Measurements from ENCODE around the gene TAS1R2.

The TAS1R2 gene

DNA sequence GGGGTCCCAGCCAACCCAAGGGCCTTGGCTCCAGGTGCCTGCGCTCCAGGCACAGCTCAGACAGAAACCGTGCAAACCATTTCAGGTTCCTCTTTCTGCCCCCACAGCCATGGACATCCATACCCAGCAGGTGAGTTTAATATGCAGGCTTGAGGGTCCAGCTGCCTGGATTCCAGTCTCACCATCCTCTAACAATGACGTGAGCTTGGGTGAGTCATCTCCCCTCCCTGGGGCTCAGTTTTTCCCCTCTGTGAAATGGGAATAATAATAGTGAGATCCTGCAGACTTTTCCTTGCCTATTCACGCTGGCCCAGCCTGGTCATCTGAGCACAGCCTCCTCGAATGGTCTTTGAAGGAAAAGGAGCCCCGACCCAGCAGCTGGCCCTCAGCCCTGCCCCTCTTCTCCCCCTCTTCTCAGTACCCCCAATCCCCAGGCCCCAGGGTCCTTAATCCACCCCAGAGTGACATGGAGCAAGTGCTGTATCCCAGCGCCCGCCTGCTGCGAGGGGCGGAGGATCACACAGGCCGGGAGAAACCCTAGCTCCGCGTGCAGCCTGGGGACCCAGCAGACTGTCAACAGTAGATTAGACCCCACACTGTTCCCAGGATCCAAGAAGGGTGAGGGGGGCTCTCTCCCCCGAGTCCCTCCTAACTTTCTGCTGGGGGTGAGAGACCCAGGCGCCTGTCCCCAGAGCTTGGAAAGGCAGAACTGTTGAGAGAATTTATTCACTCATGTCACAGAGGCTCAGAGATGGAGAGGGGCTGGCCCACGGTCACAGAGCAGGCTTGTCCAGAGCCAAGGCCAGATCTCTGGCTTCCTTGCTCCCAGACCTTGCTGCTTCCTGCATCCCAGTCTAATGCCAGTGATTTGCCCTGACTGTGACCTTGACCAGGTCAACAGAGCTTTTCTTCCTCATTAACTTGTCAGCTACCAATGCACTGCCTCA lies 49.2 kb downstream of the TAS1R2 start:
- H3K27me3 ChIP-seq, result peaks cover 0 to 63% of the 10 kb centered on the region in 2 donors
- TF ChIP-seq, protein P1, sequence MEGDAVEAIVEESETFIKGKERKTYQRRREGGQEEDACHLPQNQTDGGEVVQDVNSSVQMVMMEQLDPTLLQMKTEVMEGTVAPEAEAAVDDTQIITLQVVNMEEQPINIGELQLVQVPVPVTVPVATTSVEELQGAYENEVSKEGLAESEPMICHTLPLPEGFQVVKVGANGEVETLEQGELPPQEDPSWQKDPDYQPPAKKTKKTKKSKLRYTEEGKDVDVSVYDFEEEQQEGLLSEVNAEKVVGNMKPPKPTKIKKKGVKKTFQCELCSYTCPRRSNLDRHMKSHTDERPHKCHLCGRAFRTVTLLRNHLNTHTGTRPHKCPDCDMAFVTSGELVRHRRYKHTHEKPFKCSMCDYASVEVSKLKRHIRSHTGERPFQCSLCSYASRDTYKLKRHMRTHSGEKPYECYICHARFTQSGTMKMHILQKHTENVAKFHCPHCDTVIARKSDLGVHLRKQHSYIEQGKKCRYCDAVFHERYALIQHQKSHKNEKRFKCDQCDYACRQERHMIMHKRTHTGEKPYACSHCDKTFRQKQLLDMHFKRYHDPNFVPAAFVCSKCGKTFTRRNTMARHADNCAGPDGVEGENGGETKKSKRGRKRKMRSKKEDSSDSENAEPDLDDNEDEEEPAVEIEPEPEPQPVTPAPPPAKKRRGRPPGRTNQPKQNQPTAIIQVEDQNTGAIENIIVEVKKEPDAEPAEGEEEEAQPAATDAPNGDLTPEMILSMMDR (IDR thresholded peaks at IDR 0.05), result no peak
- no peak overlapping the region for H3K4me3 ChIP-seq
- no peaks in the 10 kb centered on the region for H3K36me3 ChIP-seq
- intact Hi-C loops (cut with DNase I; ENCODE audit: low total_unique reads), result no loop called here
- no peaks in the 10 kb centered on the region for H3K9me3 ChIP-seq
- H3K27ac ChIP-seq, result no peak overlapping the region
- no peak for DNase-seq
- H3K4me1 ChIP-seq, result no peaks in the 10 kb centered on the region

DNA sequence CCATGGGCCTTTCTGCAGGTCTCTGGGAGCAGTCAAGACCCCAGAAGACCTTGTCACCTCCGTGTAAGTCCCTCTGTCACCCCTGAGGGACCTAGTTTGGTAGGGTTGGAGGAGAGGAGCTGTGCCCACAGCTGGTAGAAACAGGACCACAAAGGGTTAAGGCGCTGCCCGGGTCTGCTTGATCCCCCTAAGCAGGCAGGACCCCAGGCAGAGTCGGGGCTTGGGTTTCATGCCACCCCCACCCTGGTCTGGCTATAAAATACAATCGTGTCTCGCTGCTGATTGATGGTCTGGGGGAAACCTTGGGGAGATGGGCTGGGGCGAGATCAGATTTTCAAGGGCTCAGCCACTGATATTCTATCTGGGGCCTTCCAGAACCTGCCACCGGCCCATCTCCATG lies 50.9 kb downstream of the TAS1R2 start:
- TF ChIP-seq, protein P1 (IDR thresholded peaks at IDR 0.05), result no peak
- intact Hi-C loops (cut with DNase I; ENCODE audit: low total_unique reads), result no loop called here
- H3K27ac ChIP-seq, result no peak overlapping the region
- no peaks in the 10 kb centered on the region for H3K4me1 ChIP-seq
- no peaks in the 10 kb centered on the region for H3K9me3 ChIP-seq
- no peaks in the 10 kb centered on the region for H3K36me3 ChIP-seq
- peaks cover 0 to 63% of the 10 kb centered on the region in 2 donors for H3K27me3 ChIP-seq
- no peak for DNase-seq
- H3K4me3 ChIP-seq, result no peak overlapping the region

DNA sequence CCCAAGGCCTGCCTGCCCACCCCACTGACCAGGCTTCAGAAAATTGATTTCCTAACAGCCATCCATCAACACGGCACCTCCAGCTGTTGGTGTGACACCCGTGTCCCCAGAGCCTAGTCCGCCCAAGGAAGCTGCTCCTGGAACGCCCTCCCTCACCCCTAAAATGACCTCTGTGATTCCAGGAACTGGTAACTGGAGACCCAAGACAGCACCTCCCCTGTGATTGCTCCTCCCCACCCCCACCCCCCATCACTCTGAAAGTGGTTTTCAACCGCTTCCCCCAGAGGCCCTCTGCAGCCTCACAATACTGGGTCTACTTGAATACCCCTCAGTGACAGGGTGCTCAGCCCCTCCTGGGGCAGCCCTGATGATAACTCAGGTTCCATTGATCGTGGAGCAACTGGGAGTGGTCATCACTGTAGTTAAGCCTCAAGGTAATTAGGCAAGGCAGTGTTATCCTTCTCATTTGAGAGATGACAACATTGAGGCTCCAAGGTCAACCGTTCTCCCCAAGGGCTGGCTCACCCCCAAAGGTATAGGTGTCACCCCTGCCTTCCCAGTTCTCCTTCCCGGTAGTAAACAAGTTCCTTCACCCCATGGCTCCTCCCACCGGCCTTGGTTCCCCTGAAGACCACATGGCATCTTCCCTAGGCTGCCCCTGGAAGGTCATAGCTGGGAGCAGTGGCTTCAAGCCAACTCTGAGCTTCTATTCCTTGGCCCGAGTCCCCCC lies 52.0 kb downstream of the TAS1R2 start:
- peaks cover 0 to 61% of the 10 kb centered on the region in 2 donors for H3K27me3 ChIP-seq
- no peaks in the 10 kb centered on the region for H3K36me3 ChIP-seq
- H3K4me3 ChIP-seq, result no peak overlapping the region
- DNase-seq, result no peak
- TF ChIP-seq, protein P1 (IDR thresholded peaks at IDR 0.05), result no peak
- intact Hi-C loops (cut with DNase I; ENCODE audit: low total_unique reads), result no loop called here
- H3K27ac ChIP-seq, result no peak overlapping the region
- H3K4me1 ChIP-seq, result no peaks in the 10 kb centered on the region
- no peaks in the 10 kb centered on the region for H3K9me3 ChIP-seq

DNA sequence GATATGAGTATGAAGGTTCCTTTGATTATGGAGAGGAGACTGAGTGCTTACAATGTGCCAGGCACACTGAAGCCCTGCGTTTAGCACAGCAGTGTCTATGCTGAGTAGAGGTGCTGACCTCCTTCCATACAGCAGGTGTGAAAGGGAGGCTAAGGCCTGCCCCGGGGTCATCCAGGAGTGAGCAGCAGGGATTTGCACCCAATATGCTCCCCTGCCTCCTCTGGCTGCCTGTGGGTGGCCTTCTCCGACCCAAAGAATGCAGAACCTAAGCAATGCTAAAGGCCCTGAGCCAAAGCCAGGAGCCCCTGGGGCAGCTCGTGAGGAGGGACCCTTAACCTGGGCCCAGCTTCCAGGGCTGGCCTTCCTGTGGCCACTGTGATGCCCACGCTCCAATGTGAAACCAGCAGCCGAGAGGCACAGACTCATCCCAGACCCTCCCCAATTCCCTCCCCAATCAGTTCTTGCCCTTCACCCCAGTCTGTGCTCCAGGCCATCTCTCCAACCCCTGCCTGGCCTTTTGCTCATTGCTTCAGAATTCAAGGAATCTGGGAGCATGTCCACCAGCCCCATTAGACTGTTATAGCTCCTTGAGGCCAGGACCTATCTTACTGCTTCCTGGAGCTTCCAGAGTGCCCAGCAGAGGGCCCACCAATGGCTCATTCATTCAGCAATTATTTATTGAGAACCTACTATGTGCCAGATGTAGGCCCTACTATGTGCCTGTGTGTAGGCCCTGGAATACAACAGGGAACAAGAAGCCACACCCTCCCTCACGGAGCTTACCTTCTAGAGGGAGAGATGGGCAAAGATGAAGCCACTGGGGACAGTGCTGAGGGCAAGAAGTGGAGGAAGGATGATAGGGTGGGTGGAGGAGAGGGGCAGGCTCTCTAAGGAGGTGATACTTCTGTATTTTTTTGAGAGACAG lies 53.3 kb downstream of the TAS1R2 start:
- Histone ChIP-seq H3K36me3 (no peaks in the 10 kb centered on the region), H3K4me1 (no peaks in the 10 kb centered on the region), H3K4me3 (no peak overlapping the region), H3K27me3 (peaks cover 0 to 54% of the 10 kb centered on the region in 2 donors), H3K27ac (no peak overlapping the region), H3K9me3 (no peaks in the 10 kb centered on the region)
- intact Hi-C loops (cut with DNase I; ENCODE audit: low total_unique reads), result no loop called here
- DNase-seq, result no peak
- TF ChIP-seq, protein P1 (IDR thresholded peaks at IDR 0.05), result no peak
